Measurements from ENCODE around the gene ANK2. TPM values are rescaled to one million over a fixed set of nuclear protein-coding genes. Genes with fewer than 3 reads are reported as not detected.

The ANK2 gene
- total RNA-seq, 2 donors from 2014 or later: 21.3 to 81.6 TPM

- Histone ChIP-seq H3K9me3 (no peaks in the 10 kb centered on the region), H3K27ac (no peak overlapping the region), H3K27me3 (replicated peaks; ENCODE audit: insufficient read depth) (no peaks in the 10 kb centered on the region), H3K4me1 (ENCODE audit: control insufficient read depth in 1 of 2, low read depth in 2 of 2) (peaks cover 6 to 26% of the 10 kb centered on the region in 2 donors), H3K4me3 (no peak overlapping the region), H3K36me3 (no peaks in the 10 kb centered on the region)
- no peak for TF ChIP-seq CTCF (IDR thresholded peaks at IDR 0.05)
- ATAC-seq (ENCODE audit: insufficient number of reproducible peaks, low FRiP score, low read depth) (no peak), DNase-seq (ENCODE audit: low spot score) (no peak)
These were observed 358.0 kb downstream of the ANK2 start for GRCh38 chr4:113407409-113407808.

GRCh38 chr4:113409181-113409580, 359.7 kb downstream of the ANK2 start:
- Histone ChIP-seq H3K27me3 (replicated peaks; ENCODE audit: insufficient read depth) (no peaks in the 10 kb centered on the region), H3K9me3 (no peaks in the 10 kb centered on the region), H3K27ac (no peak overlapping the region), H3K4me3 (no peak overlapping the region), H3K36me3 (no peaks in the 10 kb centered on the region), H3K4me1 (ENCODE audit: control insufficient read depth in 1 of 2, low read depth in 2 of 2) (peaks cover 6 to 23% of the 10 kb centered on the region in 2 donors)
- DNase-seq (ENCODE audit: low spot score) (no peak), ATAC-seq (ENCODE audit: insufficient number of reproducible peaks, low FRiP score, low read depth) (no peak)
- TF ChIP-seq CTCF (IDR thresholded peaks at IDR 0.05): no peak

GRCh38 chr4:113410686-113411085, 361.2 kb downstream of the ANK2 start:
- H3K4me3 ChIP-seq: no peak overlapping the region
- H3K36me3 ChIP-seq: no peaks in the 10 kb centered on the region
- H3K27me3 ChIP-seq (replicated peaks; ENCODE audit: insufficient read depth): no peaks in the 10 kb centered on the region
- H3K27ac ChIP-seq: no peak overlapping the region
- DNase-seq (ENCODE audit: low spot score) (no peak), ATAC-seq (ENCODE audit: insufficient number of reproducible peaks, low FRiP score, low read depth) (no peak)
- TF ChIP-seq CTCF (IDR thresholded peaks at IDR 0.05): no peak
- H3K4me1 ChIP-seq (ENCODE audit: control insufficient read depth in 1 of 2, low read depth in 2 of 2): peaks cover 0 to 10% of the 10 kb centered on the region in 2 donors
- no peaks in the 10 kb centered on the region for H3K9me3 ChIP-seq

- Histone ChIP-seq H3K9me3 (no peaks in the 10 kb centered on the region), H3K4me3 (no peak overlapping the region), H3K4me1 (ENCODE audit: control insufficient read depth in 1 of 2, low read depth in 2 of 2) (peaks cover 0 to 10% of the 10 kb centered on the region in 2 donors), H3K36me3 (no peaks in the 10 kb centered on the region), H3K27me3 (replicated peaks; ENCODE audit: insufficient read depth) (no peaks in the 10 kb centered on the region), H3K27ac (no peak overlapping the region)
- DNase-seq (ENCODE audit: low spot score): no peak
- TF ChIP-seq CTCF (IDR thresholded peaks at IDR 0.05): no peak
- no peak for ATAC-seq (ENCODE audit: insufficient number of reproducible peaks, low FRiP score, low read depth)
These were observed 362.1 kb downstream of the ANK2 start for GRCh38 chr4:113411496-113411938.

- no peaks in the 10 kb centered on the region for H3K9me3 ChIP-seq
- no peak for DNase-seq (ENCODE audit: low spot score)
- H3K27ac ChIP-seq: no peak overlapping the region
- ATAC-seq (ENCODE audit: insufficient number of reproducible peaks, low FRiP score, low read depth): no peak
- no peaks in the 10 kb centered on the region for H3K4me1 ChIP-seq (ENCODE audit: control insufficient read depth in 1 of 2, low read depth in 2 of 2)
- no peaks in the 10 kb centered on the region for H3K36me3 ChIP-seq
- no peak for TF ChIP-seq CTCF (IDR thresholded peaks at IDR 0.05)
- no peaks in the 10 kb centered on the region for H3K27me3 ChIP-seq (replicated peaks; ENCODE audit: insufficient read depth)
- no peak overlapping the region for H3K4me3 ChIP-seq
These were observed 370.2 kb downstream of the ANK2 start for GRCh38 chr4:113419631-113420030.
